Pancreas (tissue), 10 donors: ENCODE measurements around the gene SH3RF3. TPM values are rescaled to one million over a fixed set of nuclear protein-coding genes. Genes with fewer than 3 reads are reported as not detected.

Experiments used
- ATAC-seq, 4 donors: fragments of 200-7000 bp; cut with Tn5 transposase; one replicate each; pipeline versions ENCODE4 v1.8.0 to v1.9.1; 2020; ENCODE audit warnings: mild to moderate bottlenecking in 4 of 4, moderate library complexity in 4 of 4
- DNase-seq, 6 donors: peaks; one replicate each; pipeline ENCODE4 v3.0.0-alpha.2; 2020
- FAIRE-seq: peaks from 2 replicates; lab custom pipeline; 2012; peaks lifted over from hg19 to GRCh38; lab: Jason Lieb, UNC
- H3K27ac ChIP-seq, 4 donors: fragments of 200-600 bp; sonication (generic); 1 replicate in 3 of 4; 2 replicates in 1 of 4; pipeline versions ENCODE4 v1.5.0 to v1.8.0; 2020
- H3K27me3 ChIP-seq, 4 donors: fragments of 200-600 bp; one replicate each; pipeline ENCODE4 v1.8.0; 2021
- H3K36me3 ChIP-seq, 3 donors: fragments of 200-600 bp; sonication (generic) in 1 of 3; one replicate each; pipeline versions ENCODE4 v1.5.0 to v1.8.0; 2020 to 2021
- H3K4me1 ChIP-seq, 3 donors: fragments of 200-600 bp; one replicate each; pipeline ENCODE4 v1.8.0; 2021
- H3K4me3 ChIP-seq, 4 donors: fragments of 200-600 bp; sonication (generic) in 2 of 4; one replicate each; pipeline versions ENCODE4 v1.5.0 to v1.8.0; 2020 to 2021
- H3K9me3 ChIP-seq, 4 donors: fragments of 200-600 bp; one replicate each; pipeline ENCODE4 v1.8.0; 2021
- CTCF ChIP-seq, 4 donors: fragments of 200-600 bp; sonication (generic) in 3 of 4; IDR thresholded peaks; one replicate each; pipeline versions ENCODE4 v1.5.0 to v1.8.0; 2021; ENCODE audit warnings: antibody characterized with exemption in 4 of 4
- WGBS, 2 donors: extraction: QIAGEN DNeasy Blood & Tissue Kit; methylation state at CpG; one replicate each; pipeline ENCODE4 v1.1.7; 2013; 5-methylcytosine and 5-hydroxymethylcytosine counted together
- intact Hi-C, 3 donors: fragments of 100-400 bp; cut with DNase I; formaldehyde crosslinking; loops; one replicate each; pipeline versions ENCODE4 v1.11.1 to v1.14.2; 2022
- polyA plus RNA-seq, 2 donors: library from polyadenylated mRNA; stranded (reverse); fragments of 200-250 nt; gene quantifications; one replicate each; pipeline ENCODE4 v1.2.3, GENCODE V29; 2013
- total RNA-seq, 6 donors: library from RNA; stranded (reverse); fragmentation: NEBNext Ultra II Directional in 4 of 6; extraction: Animal tissue kit (Norgen Biotek cat#: 25700) in 4 of 6; gene quantifications; one replicate each; pipeline versions ENCODE4 v1.2.1 to v1.2.4, GENCODE V29; 2021 to 2023
- donor health status: healthy with polysubstance abuse.
- donor health status: DM: no; HTN: no; CAD: no; lungs with moderate emphysema.
- donor health status: DM: no; HTN: no; CAD: no.
- donor health status: control.
- donor health status: control.
- donor health status: Bipolar disorder and iron deficiency.
- donor health status: DM: yes; HTN: yes; CAD: no.
- donor health status: DM: no; HTN: no; CAD: no.
- donor health status: DM: no; HTN: no; CAD: no.
- donor health status: DM: yes; HTN: yes; CAD: no.

Gene SH3RF3
- total and polyA plus RNA-seq, 8 donors, result 1.1 to 3.5 (median 1.8) TPM

- H3K4me1 ChIP-seq, result no peaks in the 10 kb centered on the region
- no peak overlapping the region for H3K27ac ChIP-seq
- 41 to 44% methylated on average over 19 of the region's 19 CpGs for WGBS, 2 donors
- H3K36me3 ChIP-seq, result no peaks in the 10 kb centered on the region
- intact Hi-C loops, result loop anchor here in 1 of 3 donors (5.0 kb wide), 1 partner anchor 383 kb away; the partner anchor contains the start of gene SH3RF3
- FAIRE-seq (no peak), DNase-seq (peak; percentile 57 to 89 (median 77)), ATAC-seq (peak; percentile 72 to 91 (median 86))
- no peak overlapping the region for H3K4me3 ChIP-seq
- no peaks in the 10 kb centered on the region for H3K27me3 ChIP-seq
- TF ChIP-seq CTCF (IDR thresholded peaks at IDR 0.05), result peak; percentile 79 to 86 (median 84)
- no peaks in the 10 kb centered on the region for H3K9me3 ChIP-seq
Observed at GRCh38 chr2:109510136-109511028, 381.4 kb downstream of the SH3RF3 start.

GRCh38 chr2:109511168-109511567 lies 382.2 kb downstream of the SH3RF3 start:
- Histone ChIP-seq H3K9me3 (no peaks in the 10 kb centered on the region), H3K27ac (no peak overlapping the region), H3K4me1 (no peaks in the 10 kb centered on the region), H3K27me3 (no peaks in the 10 kb centered on the region), H3K4me3 (no peak overlapping the region), H3K36me3 (no peaks in the 10 kb centered on the region)
- no peak for ATAC-seq
- no peak for TF ChIP-seq CTCF (IDR thresholded peaks at IDR 0.05)
- intact Hi-C loops, result loop anchor here in 1 of 3 donors (5.0 kb wide), 1 partner anchor 384 kb away; the partner anchor contains the start of gene SH3RF3
- FAIRE-seq, result no peak
- DNase-seq, result no peak
- WGBS, 2 donors, result 62 to 72% methylated on average over 3 of the region's 3 CpGs

- H3K9me3 ChIP-seq, result no peaks in the 10 kb centered on the region
- no peak overlapping the region for H3K27ac ChIP-seq
- TF ChIP-seq CTCF (IDR thresholded peaks at IDR 0.05), result no peak
- ATAC-seq, result no peak
- no peaks in the 10 kb centered on the region for H3K4me1 ChIP-seq
- H3K27me3 ChIP-seq, result no peaks in the 10 kb centered on the region
- no peaks in the 10 kb centered on the region for H3K36me3 ChIP-seq
- H3K4me3 ChIP-seq, result no peak overlapping the region
- FAIRE-seq, result no peak
- WGBS, 2 donors, result 72% methylated on average over 5 of the region's 5 CpGs
- no peak for DNase-seq
- intact Hi-C loops, result loop anchor here in 1 of 3 donors (5.0 kb wide), 1 partner anchor 385 kb away; the partner anchor contains the start of gene SH3RF3
Observed at GRCh38 chr2:109512076-109512475, 383.1 kb downstream of the SH3RF3 start.

GRCh38 chr2:109513230-109513629 lies 384.2 kb downstream of the SH3RF3 start:
- intact Hi-C loops, result loop anchor here in 1 of 3 donors (5.0 kb wide), 1 partner anchor 386 kb away; the partner anchor contains the start of gene SH3RF3
- no peak for TF ChIP-seq CTCF (IDR thresholded peaks at IDR 0.05)
- H3K36me3 ChIP-seq, result no peaks in the 10 kb centered on the region
- FAIRE-seq, result no peak
- 73 to 81% methylated on average over 5 of the region's 5 CpGs for WGBS, 2 donors
- H3K4me1 ChIP-seq, result no peaks in the 10 kb centered on the region
- no peak overlapping the region for H3K27ac ChIP-seq
- H3K4me3 ChIP-seq, result no peak overlapping the region
- H3K27me3 ChIP-seq, result no peaks in the 10 kb centered on the region
- DNase-seq, result no peak
- no peak for ATAC-seq
- no peaks in the 10 kb centered on the region for H3K9me3 ChIP-seq
